HUES6 (cell line): Measurements from ENCODE around the gene FRMD4A.
A peak's percentile ranks its signal among the peaks of the same experiment; 100 is the strongest.

Source experiments
- H3K27ac ChIP-seq: 2 replicates; pipeline ENCODE4 v1.7.0; 2013; ENCODE audit warnings: low read depth, mild to moderate bottlenecking, low read length, inconsistent platforms
- H3K27me3 ChIP-seq: 2 replicates; pipeline ENCODE4 v1.6.1; 2013; ENCODE audit warnings: low read length; ENCODE audit not compliant: control insufficient read depth, insufficient read depth
- H3K36me3 ChIP-seq: 2 replicates; pipeline ENCODE4 v1.6.1; 2013; ENCODE audit warnings: low read length; ENCODE audit not compliant: control insufficient read depth, insufficient read depth
- H3K4me1 ChIP-seq: 2 replicates; pipeline ENCODE4 v1.6.1; 2013; ENCODE audit warnings: low read length; ENCODE audit not compliant: control insufficient read depth, insufficient read depth
- H3K4me3 ChIP-seq: 2 replicates; pipeline ENCODE4 v1.5.1; 2013; ENCODE audit warnings: low read depth, low read length
- H3K9ac ChIP-seq: one replicate; pipeline ENCODE4 v1.6.1; 2013; ENCODE audit warnings: mild to moderate bottlenecking, low read length
- H3K9me3 ChIP-seq: 2 replicates; pipeline ENCODE4 v1.6.1; 2013; ENCODE audit warnings: low read depth, low read length; ENCODE audit not compliant: control insufficient read depth, insufficient read depth

FRMD4A gene

DNA sequence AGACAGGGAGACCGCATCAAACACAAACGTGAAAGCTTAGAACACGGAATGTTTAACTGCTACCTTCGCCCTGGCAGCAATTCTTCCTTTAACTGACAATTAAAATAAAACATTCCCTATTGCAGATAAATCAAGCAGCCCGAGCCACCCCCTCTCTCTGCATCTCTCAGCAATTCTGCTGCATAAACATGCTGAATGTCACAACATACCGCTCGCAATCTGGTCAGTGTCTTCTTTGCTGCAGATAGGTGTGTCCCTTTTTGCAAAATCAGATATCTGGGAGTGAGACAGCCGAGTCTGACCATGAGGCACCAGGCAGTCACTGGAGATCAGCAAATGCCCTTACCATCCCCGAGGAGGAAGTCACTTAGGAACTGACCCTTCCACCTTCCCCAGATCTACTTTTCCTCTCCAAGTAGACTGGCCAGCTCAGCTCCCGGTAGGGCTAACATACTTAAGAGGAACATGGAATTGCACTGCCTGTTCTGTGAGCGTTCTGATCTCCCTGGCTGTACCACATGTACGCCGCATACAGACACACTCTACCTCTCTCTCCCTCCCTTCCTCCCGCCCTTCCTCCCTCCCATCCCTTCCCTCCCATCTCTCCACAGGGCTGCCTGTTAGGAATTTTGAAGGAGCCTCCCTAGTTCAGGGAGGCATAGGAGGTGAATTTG, at the start of gene FRMD4A:
TSS of gene FRMD4A (minus strand) at position 537 of the 674 bp plus-strand sequence.
- H3K4me3 ChIP-seq: peak within 1 kb of the TSS; percentile 27
- no peaks in the 10 kb centered on the region for H3K9me3 ChIP-seq
- H3K36me3 ChIP-seq: no peaks in the 10 kb centered on the region
- H3K4me1 ChIP-seq: peaks cover 21% of the 10 kb centered on the region
- no peak within 1 kb of the TSS for H3K27ac ChIP-seq
- H3K27me3 ChIP-seq: peaks cover 2% of the 10 kb centered on the region; the same call in 1 of the 2 replicates
- H3K9ac ChIP-seq: peak within 1 kb of the TSS; percentile 22

- H3K9me3 ChIP-seq: no peaks in the 10 kb centered on the region
Measured at GRCh38 chr10:14379556-14380280, 49.0 kb upstream of the FRMD4A start.

DNA sequence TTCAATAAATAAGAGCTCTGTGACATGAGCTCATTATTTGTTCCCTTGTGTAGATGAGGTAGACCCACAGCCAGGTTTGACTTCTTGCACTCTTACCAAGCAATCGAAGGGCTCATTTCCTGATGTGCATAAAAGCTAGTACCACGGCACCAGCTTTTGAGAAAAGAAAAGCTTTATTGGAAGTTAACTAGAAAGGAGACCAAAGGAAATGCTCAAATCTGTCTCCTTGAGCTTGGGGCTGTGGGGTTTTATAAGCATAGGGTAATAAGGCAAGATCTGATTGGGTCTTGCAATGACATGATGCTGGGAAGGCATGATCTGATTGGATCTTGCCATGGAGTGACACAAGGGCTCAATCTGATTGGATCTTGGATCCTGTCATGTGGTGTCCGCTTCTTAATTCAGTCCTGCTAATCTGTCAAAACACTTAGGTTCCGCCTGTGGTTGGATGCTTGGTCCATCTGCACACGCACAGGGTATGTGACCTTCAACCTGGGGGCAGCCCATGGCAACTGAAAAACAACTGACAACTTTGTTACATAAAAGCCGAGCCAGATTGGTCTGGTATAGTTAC, 47.8 kb upstream of the FRMD4A start:
- 0 out of 2 replicates have a peak, but pooled peaks cover 7% of the 10 kb centered on the region for H3K4me1 ChIP-seq
- H3K9me3 ChIP-seq: no peaks in the 10 kb centered on the region
- no peak overlapping the region for H3K4me3 ChIP-seq
- H3K27me3 ChIP-seq: no peaks in the 10 kb centered on the region
- H3K9ac ChIP-seq: no peak overlapping the region
- H3K27ac ChIP-seq: no peak overlapping the region
- no peaks in the 10 kb centered on the region for H3K36me3 ChIP-seq

More at GRCh38 chr10:14379556-14380280, 49.0 kb upstream of the FRMD4A start:
- Histone ChIP-seq H3K4me3 (no peak overlapping the region), H3K36me3 (no peaks in the 10 kb centered on the region), H3K9ac (no peak overlapping the region), H3K27me3 (no peaks in the 10 kb centered on the region), H3K4me1 (0 out of 2 replicates have a peak, but pooled peaks cover 7% of the 10 kb centered on the region), H3K27ac (no peak overlapping the region)

- Histone ChIP-seq H3K27me3 (no peaks in the 10 kb centered on the region), H3K27ac (no peak overlapping the region), H3K4me1 (0 out of 2 replicates have a peak, but pooled peaks cover 7% of the 10 kb centered on the region)
Measured at GRCh38 chr10:14377591-14378175, 47.0 kb upstream of the FRMD4A start.

DNA sequence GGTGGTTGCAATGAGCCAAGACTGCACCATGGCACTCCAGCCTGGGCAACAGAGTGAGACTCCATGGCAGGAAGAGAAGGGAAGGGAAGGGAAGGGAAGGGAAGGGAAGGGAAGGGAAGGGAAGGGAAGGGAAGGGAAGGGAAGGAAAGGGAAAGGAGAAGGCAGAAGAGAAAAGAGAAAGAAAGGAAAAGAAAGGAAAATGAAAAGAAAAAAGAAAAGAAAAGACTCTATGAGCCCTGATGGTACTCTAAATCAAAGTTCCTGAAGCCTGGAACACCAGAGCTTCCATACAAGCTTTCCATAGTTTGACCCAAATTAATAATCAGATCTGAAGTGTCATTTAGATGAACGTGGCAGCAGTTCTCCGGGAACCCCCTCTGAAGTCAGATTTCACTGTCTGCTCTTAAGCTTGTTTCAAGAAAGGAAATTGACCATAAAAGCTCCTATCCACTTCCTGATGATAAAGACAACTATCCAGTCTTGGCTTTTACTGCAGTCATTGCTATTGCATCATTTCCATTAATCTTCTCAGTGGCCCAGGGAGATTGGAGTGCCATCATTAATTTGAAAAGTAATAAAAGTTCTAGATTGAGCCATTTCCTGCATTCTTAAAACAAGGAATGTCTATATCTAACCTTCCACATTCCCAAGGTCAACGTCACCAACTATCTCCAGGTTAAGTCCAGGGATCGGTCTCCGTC, 44.2 kb upstream of the FRMD4A start:
- no peak overlapping the region for H3K4me3 ChIP-seq
- 0 out of 2 replicates have a peak, but pooled peaks cover 7% of the 10 kb centered on the region for H3K4me1 ChIP-seq

More at GRCh38 chr10:14377591-14378175, 47.0 kb upstream of the FRMD4A start:
- Histone ChIP-seq H3K9ac (no peak overlapping the region), H3K4me3 (no peak overlapping the region), H3K9me3 (no peaks in the 10 kb centered on the region), H3K36me3 (no peaks in the 10 kb centered on the region)

DNA sequence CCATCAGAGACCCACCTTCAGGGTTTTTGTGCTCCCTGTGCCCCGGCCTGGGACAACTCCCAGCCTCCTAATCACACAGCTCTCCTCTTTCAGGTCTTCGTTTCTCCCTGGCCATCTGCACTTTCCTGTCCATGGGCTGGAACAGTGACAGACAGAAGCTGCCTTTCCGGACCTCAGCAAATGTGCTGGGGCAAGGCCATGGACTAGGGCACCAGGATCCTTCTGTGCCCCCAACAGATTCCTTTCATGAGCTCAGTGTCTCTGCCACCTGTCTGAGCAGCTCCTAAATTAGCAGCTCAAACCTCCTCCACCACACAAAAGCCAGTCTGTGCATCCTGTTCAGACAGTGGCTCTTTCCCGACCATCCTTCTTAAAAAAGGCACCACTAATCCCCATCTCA, 41.9 kb upstream of the FRMD4A start:
- Histone ChIP-seq H3K4me3 (no peak overlapping the region), H3K4me1 (no peaks in the 10 kb centered on the region), H3K9me3 (peaks cover 3% of the 10 kb centered on the region; the same call in 1 of the 2 replicates), H3K9ac (no peak overlapping the region), H3K27ac (no peak overlapping the region), H3K36me3 (no peaks in the 10 kb centered on the region), H3K27me3 (no peaks in the 10 kb centered on the region)

More for the DNA sequence above, 44.2 kb upstream of the FRMD4A start:
- no peak overlapping the region for H3K27ac ChIP-seq
- H3K9ac ChIP-seq: no peak overlapping the region
- no peaks in the 10 kb centered on the region for H3K36me3 ChIP-seq
- H3K9me3 ChIP-seq: peaks cover under 1% of the 10 kb centered on the region; the same call in 1 of the 2 replicates
- H3K27me3 ChIP-seq: no peaks in the 10 kb centered on the region

- Histone ChIP-seq H3K27ac (no peak overlapping the region), H3K9me3 (peaks cover 3% of the 10 kb centered on the region; the same call in 1 of the 2 replicates), H3K36me3 (no peaks in the 10 kb centered on the region), H3K4me3 (no peak overlapping the region), H3K9ac (no peak overlapping the region), H3K27me3 (no peaks in the 10 kb centered on the region), H3K4me1 (no peaks in the 10 kb centered on the region)
Measured at GRCh38 chr10:14371581-14371980, 40.9 kb upstream of the FRMD4A start.

GRCh38 chr10:14370894-14371293, 40.2 kb upstream of the FRMD4A start:
- Histone ChIP-seq H3K4me1 (no peaks in the 10 kb centered on the region), H3K27me3 (no peaks in the 10 kb centered on the region), H3K9me3 (peaks cover 3% of the 10 kb centered on the region; the same call in 1 of the 2 replicates), H3K36me3 (no peaks in the 10 kb centered on the region), H3K27ac (no peak overlapping the region), H3K9ac (no peak overlapping the region), H3K4me3 (no peak overlapping the region)

- H3K4me3 ChIP-seq: no peak overlapping the region
- peaks cover 3% of the 10 kb centered on the region; the same call in 1 of the 2 replicates for H3K9me3 ChIP-seq
- no peaks in the 10 kb centered on the region for H3K36me3 ChIP-seq
- no peaks in the 10 kb centered on the region for H3K27me3 ChIP-seq
- H3K9ac ChIP-seq: no peak overlapping the region
- no peaks in the 10 kb centered on the region for H3K4me1 ChIP-seq
- H3K27ac ChIP-seq: no peak overlapping the region
Measured at GRCh38 chr10:14369906-14370305, 39.2 kb upstream of the FRMD4A start.

DNA sequence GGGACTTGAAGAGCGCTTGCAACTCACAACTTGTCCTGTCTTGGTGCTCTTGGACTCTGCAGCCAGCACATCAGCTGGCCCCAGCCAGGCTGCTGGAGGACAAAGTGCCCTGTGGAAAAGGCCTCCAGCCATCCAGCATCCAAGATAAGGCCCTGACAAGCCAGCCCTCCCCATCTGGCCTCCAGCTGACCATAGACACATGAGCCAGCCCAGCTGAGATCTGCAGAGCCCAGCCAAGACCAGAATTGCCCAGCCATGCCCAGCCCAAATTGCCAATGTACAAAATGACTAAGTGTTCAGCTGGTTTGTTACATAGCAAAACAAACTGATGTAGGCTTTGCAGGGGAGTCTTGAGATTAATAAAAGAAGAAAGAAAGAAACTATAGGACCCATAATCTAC, 36.0 kb upstream of the FRMD4A start:
- H3K9me3 ChIP-seq: peaks cover 3% of the 10 kb centered on the region; the same call in 1 of the 2 replicates
- no peak overlapping the region for H3K9ac ChIP-seq
- H3K36me3 ChIP-seq: no peaks in the 10 kb centered on the region
- H3K27me3 ChIP-seq: no peaks in the 10 kb centered on the region
- H3K4me3 ChIP-seq: no peak overlapping the region
- H3K4me1 ChIP-seq: no peaks in the 10 kb centered on the region
- no peak overlapping the region for H3K27ac ChIP-seq
